ELF-1 (cell line): ENCODE results near the gene ZNF804B.
A peak's percentile ranks its signal among the peaks of the same experiment; 100 is the strongest.

ENCODE experiments used
- DNase-seq: peaks from one replicate; pipeline ENCODE4 v3.0.0-alpha.2; 2016; ENCODE audit warnings: low read depth, low spot score

Gene ZNF804B

DNA sequence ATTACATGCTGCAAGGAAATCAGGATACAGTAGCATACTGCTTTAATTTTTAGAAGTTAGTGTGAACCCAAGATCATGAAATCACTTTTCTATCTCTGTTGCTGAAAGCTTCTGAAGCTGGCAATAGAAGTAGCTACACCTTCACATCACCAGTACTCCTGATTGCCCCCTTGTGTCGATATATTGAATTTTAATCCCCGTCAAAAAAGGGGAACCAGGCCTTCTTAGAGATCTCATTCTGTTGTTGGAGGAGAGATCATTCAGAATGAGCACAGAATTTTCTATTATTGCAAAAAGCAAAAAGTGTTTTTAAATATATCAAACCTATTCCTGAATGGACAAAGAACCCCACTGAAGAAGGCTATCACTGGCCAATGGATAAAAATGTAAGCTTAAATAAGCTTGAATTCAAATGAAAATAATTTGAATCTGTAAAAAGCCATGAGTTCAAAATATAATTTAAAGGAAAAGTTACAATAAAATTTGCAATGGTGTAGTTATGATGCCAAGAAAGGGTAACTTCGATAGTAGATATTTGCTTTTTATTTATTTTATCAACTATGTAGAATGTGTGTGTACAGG is 75.7 kb downstream of the ZNF804B start:
- peak; percentile 27 for DNase-seq

DNA sequence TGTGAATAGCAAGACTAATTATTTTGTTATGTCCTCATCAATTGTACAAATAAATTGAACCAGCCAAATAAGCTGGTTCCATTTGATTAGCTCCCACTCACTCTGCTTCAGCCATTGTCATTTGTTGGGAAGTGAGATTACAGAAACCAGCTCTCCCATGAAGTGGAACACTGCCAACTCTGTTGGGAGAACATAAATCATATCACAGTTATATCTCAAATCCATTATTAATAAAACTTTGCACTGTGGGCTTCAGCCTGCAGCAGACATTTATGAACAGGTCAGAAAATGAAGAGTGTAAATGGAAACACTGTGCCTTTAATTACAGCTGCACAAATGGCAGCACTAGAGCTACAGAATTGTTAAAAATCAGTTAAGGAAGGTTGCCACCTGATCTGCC is 82.7 kb downstream of the ZNF804B start:
- no peak for DNase-seq

GRCh38 chr7:88845091-88845490 is 85.6 kb downstream of the ZNF804B start:
- DNase-seq: no peak

DNA sequence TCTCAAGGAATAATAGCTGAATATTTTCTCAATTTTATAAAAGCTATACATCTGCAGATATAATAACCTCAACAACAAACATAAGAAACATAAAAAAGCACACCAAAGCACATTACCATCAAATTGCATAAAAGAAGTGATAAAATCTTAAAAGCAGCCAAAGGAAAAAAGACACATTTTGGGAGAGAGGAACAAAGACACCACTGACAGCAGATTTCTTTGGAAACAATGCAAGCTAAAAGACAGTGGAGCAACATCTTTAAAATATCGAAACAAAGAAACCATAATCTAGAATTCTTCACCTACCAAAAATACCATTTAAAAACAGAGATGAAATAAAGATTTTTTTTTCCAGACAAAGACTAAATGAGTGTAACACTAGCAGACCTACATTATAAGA is 91.7 kb downstream of the ZNF804B start:
- DNase-seq: no peak

DNA sequence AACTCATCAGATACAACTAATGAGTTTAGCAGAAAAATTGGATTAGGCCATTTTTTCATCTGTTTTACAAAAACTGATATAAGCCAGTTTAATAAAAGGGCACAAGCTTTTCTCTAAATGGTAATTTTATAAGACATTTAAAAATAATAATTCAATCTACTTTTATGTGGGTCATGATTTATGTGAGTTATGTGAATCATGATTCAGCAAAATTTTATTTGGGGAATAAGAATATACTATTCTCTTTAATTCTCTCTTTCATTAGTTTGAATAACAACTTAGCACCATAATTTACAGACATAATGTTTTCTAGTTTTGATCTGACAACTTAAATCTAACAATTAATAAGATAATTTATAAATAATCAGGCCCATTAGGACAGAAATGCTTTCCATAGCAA is 99.8 kb downstream of the ZNF804B start:
- no peak for DNase-seq

DNA sequence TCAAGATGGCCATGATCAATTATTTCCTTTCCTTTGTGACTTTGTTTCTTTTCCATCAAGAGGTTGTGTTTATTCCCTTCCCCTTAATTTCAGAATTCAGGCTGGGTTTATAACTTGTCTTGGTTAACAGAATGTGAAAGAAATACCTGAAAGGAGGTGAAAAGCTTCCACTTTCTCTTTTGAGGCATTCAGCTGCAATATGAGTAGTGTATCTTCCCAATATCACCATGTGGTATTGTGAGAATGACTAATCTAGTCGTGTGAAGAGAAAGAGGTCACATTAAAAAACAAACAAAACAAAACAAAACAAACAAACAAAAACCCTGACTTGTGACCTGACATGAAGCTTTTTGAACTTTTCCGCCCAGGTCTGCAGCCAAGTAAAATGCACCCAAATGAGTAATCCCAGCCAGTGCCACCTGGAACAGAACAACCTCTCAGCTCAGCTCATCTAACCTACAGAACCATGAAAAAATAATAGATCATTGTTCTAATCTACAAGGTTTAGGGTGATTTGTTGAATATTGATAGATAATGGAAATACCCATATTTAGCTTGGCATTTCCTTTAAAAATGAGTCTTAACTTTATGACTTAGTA is 106.9 kb downstream of the ZNF804B start:
- DNase-seq: no peak

DNA sequence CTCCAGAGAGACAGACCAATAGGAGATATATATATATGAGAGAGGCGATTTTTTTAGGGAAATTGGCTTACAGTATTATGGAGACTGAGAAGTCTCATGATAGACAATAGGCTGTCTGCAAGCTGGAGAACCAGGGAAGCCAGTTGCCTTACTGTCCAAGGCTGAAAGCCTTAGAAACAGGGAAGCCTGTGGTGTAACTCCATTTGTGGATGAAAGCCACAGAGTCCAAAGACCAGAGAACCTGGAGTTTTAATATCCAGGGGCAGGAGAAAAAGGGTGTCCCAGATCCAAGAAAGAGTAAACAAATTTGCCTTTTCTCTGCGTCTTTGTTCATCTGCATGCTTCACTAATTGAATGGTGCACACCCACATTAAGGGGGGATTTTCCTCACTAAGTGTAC is 107.7 kb downstream of the ZNF804B start:
- DNase-seq: no peak

DNA sequence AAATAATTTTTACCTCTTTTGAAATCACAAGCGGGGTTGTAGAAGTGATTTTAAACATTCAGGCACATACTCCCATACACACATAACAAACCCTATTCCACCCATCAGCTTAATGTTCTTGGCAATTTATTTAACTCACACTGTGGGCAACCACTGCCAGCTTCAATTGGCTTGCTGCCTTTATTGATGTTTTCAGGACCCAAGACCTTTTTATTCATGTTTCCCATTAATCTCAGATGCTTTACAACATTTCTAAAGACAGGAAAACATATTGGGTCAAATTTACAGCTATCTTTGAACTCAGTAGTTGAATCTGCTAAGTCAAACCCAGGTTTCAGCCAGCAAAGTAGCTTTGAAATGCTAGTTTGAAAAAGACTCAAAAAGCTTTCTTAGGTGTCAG is 109.0 kb downstream of the ZNF804B start:
- no peak for DNase-seq

DNA sequence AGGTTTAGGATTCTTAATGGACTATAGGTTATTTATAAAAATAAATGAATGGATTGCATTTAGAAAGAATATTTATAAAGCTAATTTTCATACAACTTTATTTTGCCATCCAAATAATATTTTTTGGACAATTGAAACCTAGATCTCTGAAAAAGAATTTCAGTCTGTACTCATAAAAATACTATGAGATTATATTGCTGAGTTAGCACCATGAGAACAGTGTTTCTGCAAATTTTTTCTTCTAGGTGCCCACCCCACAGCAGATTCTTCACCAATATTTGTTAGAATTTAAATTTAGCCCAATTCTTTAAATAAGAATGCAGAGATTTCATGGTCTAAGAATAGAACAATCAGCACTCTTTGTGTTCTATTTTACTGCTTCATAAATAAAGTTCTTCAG is 121.6 kb downstream of the ZNF804B start:
- DNase-seq: no peak

- DNase-seq: no peak
These were observed 125.6 kb downstream of the ZNF804B start for GRCh38 chr7:88885131-88885530.

DNA sequence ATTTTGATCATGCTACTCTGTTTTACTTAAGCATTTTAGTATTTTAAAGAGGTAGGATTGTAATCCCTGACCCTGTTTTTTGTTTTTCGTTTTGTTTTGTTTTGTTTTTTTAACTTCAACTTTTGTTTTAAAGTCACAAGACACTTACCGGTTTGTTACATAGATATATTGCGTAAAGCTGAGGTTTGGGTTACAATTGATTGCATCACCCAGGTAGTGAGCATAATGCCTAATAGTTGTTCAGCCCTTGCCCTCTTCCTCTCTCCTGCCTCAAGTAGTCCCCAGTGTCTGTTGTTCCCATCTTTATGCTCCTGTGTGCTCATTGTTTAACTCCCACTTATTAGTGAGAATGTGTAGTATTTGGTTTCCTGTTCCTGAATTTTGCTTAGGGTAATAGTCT is 129.2 kb downstream of the ZNF804B start:
- no peak for DNase-seq

DNA sequence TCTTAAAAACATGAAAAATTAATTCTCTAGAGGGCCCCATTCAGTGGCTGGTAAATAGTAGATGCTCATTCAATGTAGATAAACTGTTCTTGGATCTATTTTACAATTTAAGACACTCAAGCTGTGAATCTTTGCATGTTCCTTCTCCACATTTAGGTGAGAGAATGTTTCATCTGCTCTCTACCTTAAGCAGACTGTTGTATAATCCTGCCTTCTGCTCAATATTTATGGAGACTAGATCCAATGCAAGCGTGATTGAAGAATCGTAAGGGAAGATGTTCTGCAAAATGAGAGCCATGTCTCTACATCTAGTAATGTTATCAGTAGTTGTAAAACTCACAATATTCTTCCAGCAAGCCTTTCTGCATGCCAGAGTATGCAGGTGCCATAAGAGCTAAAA is 151.0 kb downstream of the ZNF804B start:
- no peak for DNase-seq

DNA sequence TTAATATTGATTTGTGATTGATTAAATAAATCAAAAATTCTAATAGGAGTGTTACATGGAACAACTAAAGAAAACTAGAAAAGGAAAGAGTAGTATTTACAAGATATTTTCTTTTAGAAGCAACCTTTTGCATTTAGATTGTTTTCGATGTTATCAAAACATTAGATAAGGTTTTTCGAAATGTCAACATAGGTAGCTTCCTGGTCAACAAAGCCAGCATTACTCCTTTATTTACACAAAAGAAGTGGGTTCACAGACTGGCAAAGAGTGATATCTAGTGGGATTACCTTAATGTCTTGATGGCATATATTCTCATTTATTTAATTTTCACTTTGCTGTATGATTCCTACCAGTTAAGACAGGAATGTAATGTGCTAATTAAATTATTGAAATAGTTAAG is 153.4 kb downstream of the ZNF804B start:
- DNase-seq: no peak

DNA sequence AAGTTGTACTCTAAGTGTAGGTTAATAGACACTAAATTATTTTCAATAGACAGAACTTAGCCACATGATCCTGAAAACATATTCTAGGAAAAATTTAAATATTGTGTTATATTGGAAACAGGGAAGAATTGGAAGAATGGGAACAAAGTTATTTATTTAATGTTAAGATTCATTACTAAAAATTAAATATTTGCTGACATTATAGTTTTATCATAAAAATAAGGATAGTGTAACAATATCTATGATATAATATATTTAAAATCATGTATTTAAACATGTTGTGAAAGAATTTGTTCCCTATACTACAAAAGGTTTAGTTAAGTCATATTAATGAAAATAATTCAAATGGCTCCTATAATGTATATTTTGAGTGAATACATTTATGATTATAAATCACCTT is 156.1 kb downstream of the ZNF804B start:
- no peak for DNase-seq

- DNase-seq: no peak
These were observed 160.1 kb downstream of the ZNF804B start for GRCh38 chr7:88919478-88920131.

GRCh38 chr7:88922944-88923343 is 163.4 kb downstream of the ZNF804B start:
- no peak for DNase-seq

DNA sequence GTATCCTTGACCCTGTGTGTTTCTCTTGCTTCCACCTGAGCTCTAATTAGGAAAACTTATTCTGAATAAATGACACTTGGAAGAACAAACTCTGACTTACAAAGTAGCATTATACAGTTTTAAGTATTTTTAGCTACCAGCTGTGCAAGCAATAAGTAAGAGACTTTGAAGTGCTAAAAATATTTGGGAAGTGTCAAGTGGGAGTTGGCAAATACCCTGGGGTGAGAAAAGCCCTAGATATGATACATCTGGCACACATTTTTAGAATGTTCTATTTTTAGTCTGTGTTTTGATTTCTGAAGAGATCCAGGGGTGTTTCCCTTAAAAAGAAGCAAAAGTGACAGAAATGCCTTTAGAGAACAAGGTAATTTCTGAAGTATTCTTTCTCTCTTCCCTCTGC is 168.8 kb downstream of the ZNF804B start:
- DNase-seq: no peak

DNA sequence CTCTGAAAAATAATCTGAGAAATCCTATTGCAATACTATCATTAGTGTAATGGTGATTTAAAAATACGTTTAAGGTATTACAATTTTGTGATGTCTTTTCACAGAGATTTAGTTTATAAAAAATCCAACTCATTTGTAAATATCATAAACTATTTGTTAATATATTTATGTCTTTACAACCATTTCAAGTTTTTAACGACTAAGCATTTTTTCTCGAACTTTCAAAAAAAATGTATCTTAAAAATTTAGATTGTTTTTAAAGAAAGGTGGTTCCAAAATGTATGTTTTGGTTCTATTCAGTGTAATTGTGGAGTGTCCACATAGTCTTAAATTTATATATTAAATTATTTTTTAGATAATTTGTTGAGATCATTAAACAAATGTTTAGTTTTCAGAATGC is 170.2 kb downstream of the ZNF804B start:
- DNase-seq: no peak

DNA sequence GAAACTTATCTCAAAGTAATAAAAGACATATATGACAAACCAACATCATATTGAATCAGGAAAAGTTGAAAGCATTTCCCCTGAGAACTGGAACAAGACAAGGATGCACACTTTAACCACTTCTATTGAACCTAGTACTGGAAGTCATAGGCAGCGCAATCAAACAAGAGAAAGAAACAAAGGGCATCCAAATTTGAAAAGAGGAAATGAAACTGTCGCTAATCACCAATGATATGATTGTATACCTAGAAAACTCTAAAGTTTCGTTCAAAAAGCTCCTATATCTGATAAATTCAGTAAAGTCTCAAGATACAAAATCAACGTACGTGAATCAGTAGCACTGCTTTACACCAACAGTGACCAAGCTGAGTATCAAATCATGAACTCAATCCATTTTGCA is 173.8 kb downstream of the ZNF804B start:
- DNase-seq: no peak

GRCh38 chr7:88942815-88943501 is 183.5 kb downstream of the ZNF804B start:
- DNase-seq: no peak

DNA sequence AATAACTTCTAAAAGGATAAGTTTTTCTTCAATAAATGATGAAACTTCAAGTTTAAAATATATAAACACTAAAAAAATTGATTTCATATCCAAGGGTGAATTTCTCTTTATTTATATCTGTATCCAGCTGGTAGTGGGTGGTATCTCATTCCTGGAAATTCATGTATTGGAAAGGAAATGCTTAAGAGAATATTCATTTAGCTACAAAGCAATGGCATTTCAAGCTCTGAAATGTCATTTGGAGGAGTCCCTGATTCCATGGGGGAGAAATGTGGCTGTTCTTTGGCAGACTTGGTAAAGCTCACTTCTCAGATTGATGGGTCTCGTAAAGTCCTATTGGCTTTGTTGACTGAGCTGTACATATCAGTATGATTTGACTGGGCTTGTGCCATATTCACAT is 192.3 kb downstream of the ZNF804B start:
- DNase-seq: no peak

- no peak for DNase-seq
These were observed 204.9 kb downstream of the ZNF804B start for GRCh38 chr7:88964418-88964817.

DNA sequence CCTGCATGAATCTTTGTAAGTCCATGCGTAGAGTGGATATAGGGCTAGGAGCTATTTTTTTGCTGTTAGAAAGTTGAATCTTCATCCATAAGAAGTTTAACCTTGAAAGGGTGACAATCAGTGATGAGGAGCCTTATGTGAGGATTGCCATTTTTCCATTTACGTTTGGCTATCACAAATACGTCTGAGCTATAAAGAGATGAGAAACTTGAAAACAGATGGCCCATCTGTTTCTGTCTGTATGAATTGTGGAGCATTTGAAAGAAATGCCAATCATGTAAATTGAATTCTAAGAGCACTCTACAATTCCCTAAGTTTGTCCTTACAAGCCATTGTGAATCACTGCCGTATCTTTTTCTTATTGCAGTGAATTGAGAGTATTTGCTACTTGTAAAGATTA is 205.9 kb downstream of the ZNF804B start:
- no peak for DNase-seq
